Right lung (tissue), 5 donors: Measurements from ENCODE around the gene PAIP1. TPM values are rescaled to one million over a fixed set of nuclear protein-coding genes. Genes with fewer than 3 reads are reported as not detected.
"Not testable (repeated sequence)": the region's sequence is repeated elsewhere in the genome, so short reads cannot be mapped to it uniquely, and the experiment has no call there.

ENCODE experiments used
- DNase-seq, 2 donors: peaks; one replicate each; pipeline ENCODE4 v3.0.0-alpha.2; 2013
- polyA plus RNA-seq, 5 donors: library from polyadenylated mRNA; unstranded; fragments of 120-200 nt; gene quantifications; one replicate each; pipeline versions ENCODE4 v1.2.1 to v1.2.3, GENCODE V29; 2013; ENCODE audit warnings: inconsistent platforms in 1 of 5, low replicate concordance in 1 of 5; ENCODE audit not compliant: insufficient read length in 5 of 5, insufficient read depth in 1 of 5

Gene PAIP1
- polyA plus RNA-seq, 5 donors = 109 to 151 (median 124) TPM

- no peak for DNase-seq
Measured at GRCh38 chr5:43536972-43537371, 19.9 kb downstream of the PAIP1 start.

- no peak for DNase-seq
Measured at GRCh38 chr5:43533646-43534045, 23.2 kb downstream of the PAIP1 start.

- no peak for DNase-seq
Measured at GRCh38 chr5:43530648-43531047, 26.2 kb downstream of the PAIP1 start.

GRCh38 chr5:43523662-43524072, 33.2 kb downstream of the PAIP1 start:
- DNase-seq = peak in 1 of 2 donors; percentile 31

- no peak for DNase-seq
Measured at GRCh38 chr5:43520615-43521014, 36.3 kb downstream of the PAIP1 start.

- no peak for DNase-seq
Measured at GRCh38 chr5:43515678-43516048, 41.2 kb downstream of the PAIP1 start.

GRCh38 chr5:43514816-43515677, 41.8 kb downstream of the PAIP1 start, which contains the start of gene C5orf34:
C5orf34 (minus strand) TSS chr5:43515148; CDS start chr5:43509339, 5,809 bp downstream.
- DNase-seq = peak; percentile 92 to 96

GRCh38 chr5:43514471-43514815, 42.4 kb downstream of the PAIP1 start:
- DNase-seq = no peak

GRCh38 chr5:43514025-43514424, 42.9 kb downstream of the PAIP1 start:
- DNase-seq = no peak

- DNase-seq = not testable (repeated sequence)
Measured at GRCh38 chr5:43511062-43511461, 45.8 kb downstream of the PAIP1 start.

GRCh38 chr5:43498581-43498980, 58.3 kb downstream of the PAIP1 start:
- DNase-seq = no peak

- no peak for DNase-seq
Measured at GRCh38 chr5:43497311-43498104, 59.4 kb downstream of the PAIP1 start.

GRCh38 chr5:43491326-43491725, 65.6 kb downstream of the PAIP1 start:
- DNase-seq = no peak

GRCh38 chr5:43486353-43486752, 70.5 kb downstream of the PAIP1 start:
- no peak for DNase-seq

- DNase-seq = no peak
Measured at GRCh38 chr5:43485406-43485805, 71.5 kb downstream of the PAIP1 start.

GRCh38 chr5:43484106-43484849, 72.6 kb downstream of the PAIP1 start:
- DNase-seq = peak; percentile 87 to 90

- peak; percentile 96 for DNase-seq
Measured at GRCh38 chr5:43483298-43484105, 73.4 kb downstream of the PAIP1 start, which contains the start of gene TMEM267. TMEM267 (minus strand) TSS chr5:43483865; CDS start chr5:43453969, 29,896 bp downstream.

GRCh38 chr5:43482490-43483297, 74.2 kb downstream of the PAIP1 start:
- DNase-seq = peak in 1 of 2 donors; percentile 1
